Left lung (tissue), 10 donors: ENCODE measurements around the gene SHQ1. TPM values are rescaled to one million over a fixed set of nuclear protein-coding genes. Genes with fewer than 3 reads are reported as not detected.

Experiments used
- ATAC-seq: fragments of 200-7000 bp; cut with Tn5 transposase; one replicate; pipeline ENCODE4 v1.9.1; 2020; ENCODE audit warnings: moderate library complexity
- DNase-seq, 4 donors: peaks; one replicate each; pipeline ENCODE4 v3.0.0-alpha.2; 2013 to 2020
- H3K27ac ChIP-seq, 2 donors: fragments of 200-600 bp; sonication (generic) in 1 of 2; one replicate each; pipeline versions ENCODE4 v1.5.0 to v1.8.0; 2020 to 2021
- H3K27me3 ChIP-seq, 2 donors: fragments of 200-600 bp; sonication (generic) in 1 of 2; one replicate each; pipeline versions ENCODE4 v1.5.0 to v1.8.0; 2020 to 2021
- H3K36me3 ChIP-seq, 2 donors: fragments of 200-600 bp; sonication (generic) in 1 of 2; one replicate each; pipeline versions ENCODE4 v1.5.0 to v1.8.0; 2020 to 2021
- H3K4me1 ChIP-seq, 2 donors: fragments of 200-600 bp; one replicate each; pipeline ENCODE4 v1.8.0; 2021
- H3K4me3 ChIP-seq, 2 donors: fragments of 200-600 bp; sonication (generic) in 1 of 2; one replicate each; pipeline versions ENCODE4 v1.5.0 to v1.8.0; 2020 to 2021; ENCODE audit warnings: mild to moderate bottlenecking in 1 of 2
- H3K9me3 ChIP-seq, 2 donors: fragments of 200-600 bp; sonication (generic) in 1 of 2; one replicate each; pipeline versions ENCODE4 v1.5.0 to v1.8.0; 2020 to 2021
- CTCF ChIP-seq, 2 donors: fragments of 200-600 bp; sonication (generic) in 1 of 2; IDR thresholded peaks; one replicate each; pipeline versions ENCODE4 v1.5.0 to v1.8.0; 2021; ENCODE audit warnings: antibody characterized with exemption in 2 of 2
- intact Hi-C, 2 donors: fragments of 100-400 bp; cut with DNase I; formaldehyde crosslinking; loops; one replicate each; pipeline versions ENCODE4 v1.11.2 to v1.14.2; 2022
- polyA plus RNA-seq, 6 donors: library from polyadenylated mRNA; unstranded; fragments of 120-200 nt; gene quantifications; one replicate each; pipeline ENCODE4 v1.2.1, GENCODE V29; 2013; ENCODE audit not compliant: insufficient read length in 6 of 6
- total RNA-seq, 2 donors: library from RNA; stranded (reverse); fragmentation: NEBNext Ultra II Directional; extraction: Animal tissue kit (Norgen Biotek cat#: 25700); gene quantifications; one replicate each; pipeline ENCODE4 v1.2.1, GENCODE V29; 2021
- donor health status: DM: no; HTN: yes; CAD: no.
- donor health status: DM: no; HTN: no; CAD: no.

SHQ1 gene
- total and polyA plus RNA-seq, 8 donors = 18.3 to 25.7 (median 21.1) TPM

- no peak for ATAC-seq
- intact Hi-C loops = no loop called here
Observed at GRCh38 chr3:72814308-72814707, 33.9 kb downstream of the SHQ1 start.

GRCh38 chr3:72812201-72812600, 36.0 kb downstream of the SHQ1 start:
- Histone ChIP-seq H3K27me3 (no peaks in the 10 kb centered on the region), H3K4me1 (peaks cover 0 to 3% of the 10 kb centered on the region in 2 donors), H3K9me3 (no peaks in the 10 kb centered on the region), H3K36me3 (peaks cover 0 to 14% of the 10 kb centered on the region in 2 donors), H3K4me3 (no peak overlapping the region), H3K27ac (no peak overlapping the region)
- ATAC-seq (no peak), DNase-seq (no peak)
- intact Hi-C loops = no loop called here
- no peak for TF ChIP-seq CTCF (IDR thresholded peaks at IDR 0.05)

More at GRCh38 chr3:72814308-72814707, 33.9 kb downstream of the SHQ1 start:
- Histone ChIP-seq H3K27me3 (no peaks in the 10 kb centered on the region), H3K4me1 (peaks cover 0 to 3% of the 10 kb centered on the region in 2 donors), H3K36me3 (peaks cover 0 to 7% of the 10 kb centered on the region in 2 donors), H3K27ac (no peak overlapping the region), H3K9me3 (no peaks in the 10 kb centered on the region), H3K4me3 (no peak overlapping the region)
- TF ChIP-seq CTCF (IDR thresholded peaks at IDR 0.05) = no peak
- no peak for DNase-seq

- Histone ChIP-seq H3K4me3 (no peak overlapping the region), H3K27ac (no peak overlapping the region), H3K4me1 (peaks cover 0 to 3% of the 10 kb centered on the region in 2 donors), H3K36me3 (peaks cover 0 to 14% of the 10 kb centered on the region in 2 donors), H3K27me3 (no peaks in the 10 kb centered on the region), H3K9me3 (no peaks in the 10 kb centered on the region)
- no peak for TF ChIP-seq CTCF (IDR thresholded peaks at IDR 0.05)
- intact Hi-C loops = no loop called here
- no peak for DNase-seq
- no peak for ATAC-seq
Observed at GRCh38 chr3:72811571-72811970, 36.7 kb downstream of the SHQ1 start.

- H3K27ac ChIP-seq = no peak overlapping the region
- no peak for ATAC-seq
- intact Hi-C loops = no loop called here
Observed at GRCh38 chr3:72810659-72811434, 37.4 kb downstream of the SHQ1 start.

More at GRCh38 chr3:72810659-72811434, 37.4 kb downstream of the SHQ1 start:
- H3K36me3 ChIP-seq = peaks cover 0 to 10% of the 10 kb centered on the region in 2 donors
- no peak overlapping the region for H3K4me3 ChIP-seq
- peaks cover 0 to 3% of the 10 kb centered on the region in 2 donors for H3K4me1 ChIP-seq
- no peaks in the 10 kb centered on the region for H3K27me3 ChIP-seq
- peak in 1 of 4 donors; percentile 58 for DNase-seq
- TF ChIP-seq CTCF (IDR thresholded peaks at IDR 0.05) = no peak
- H3K9me3 ChIP-seq = no peaks in the 10 kb centered on the region
